Neural cell (in vitro differentiated cells): ENCODE results near the gene TOX4. TPM values are rescaled to one million over a fixed set of nuclear protein-coding genes. Genes with fewer than 3 reads are reported as not detected.
A peak's percentile ranks its signal among the peaks of the same experiment; 100 is the strongest.

Source experiments
- H2AFZ ChIP-seq: fragments of 200-600, 300-800 bp; sonication (generic), shearing (Covaris generic); 2 replicates; pipeline ENCODE4 v1.6.0; 2014; ENCODE audit warnings: low read depth, mild to moderate bottlenecking, antibody characterized with exemption, low read length, moderate library complexity
- H3F3A ChIP-seq: fragments of 200-600 bp; shearing (Covaris generic); 2 replicates; pipeline ENCODE4 v1.6.1; 2016; ENCODE audit warnings: mild to moderate bottlenecking, moderate library complexity, mixed read lengths, antibody characterized with exemption, low read length; ENCODE audit not compliant: insufficient read depth, poor library complexity, severe bottlenecking
- H3K27ac ChIP-seq: fragments of 200-600, 300-800 bp; sonication (generic), shearing (Covaris generic); 2 replicates; pipeline ENCODE4 v1.5.1; 2014; ENCODE audit warnings: mild to moderate bottlenecking, low read length, moderate library complexity
- H3K27me3 ChIP-seq: fragments of 300-800, 200-600 bp; sonication (generic), shearing (Covaris generic); 2 replicates; pipeline ENCODE4 v1.6.0; 2014; ENCODE audit warnings: mild to moderate bottlenecking, low read depth, low read length, moderate library complexity; ENCODE audit not compliant: insufficient read depth
- H3K36me3 ChIP-seq: fragments of 300-800, 200-600 bp; sonication (generic), shearing (Covaris generic); 2 replicates; pipeline ENCODE4 v1.5.1; 2014; ENCODE audit warnings: mild to moderate bottlenecking, antibody characterized with exemption, low read length, moderate library complexity; ENCODE audit not compliant: insufficient read depth
- H3K4me2 ChIP-seq: fragments of 300-800, 200-600 bp; sonication (generic), shearing (Covaris generic); 2 replicates; pipeline ENCODE4 v1.6.0; 2014; ENCODE audit warnings: mild to moderate bottlenecking, low read length
- H3K4me3 ChIP-seq: fragments of 300-800, 200-600 bp; sonication (generic), shearing (Covaris generic); 2 replicates; pipeline ENCODE4 v1.5.1; 2014; ENCODE audit warnings: mild to moderate bottlenecking, low read length, moderate library complexity
- H3K79me2 ChIP-seq: fragments of 200-600 bp; shearing (Covaris generic); replicated peaks from 2 replicates; pipeline ENCODE4 v1.6.0; 2014; ENCODE audit warnings: mild to moderate bottlenecking, low read length, moderate library complexity; ENCODE audit not compliant: insufficient read depth
- H3K9ac ChIP-seq: fragments of 300-800, 200-600 bp; sonication (generic), shearing (Covaris generic); 2 replicates; pipeline ENCODE4 v1.6.1; 2016; ENCODE audit warnings: mild to moderate bottlenecking, low read length, mixed read lengths
- H3K9me2 ChIP-seq: fragments of 200-600 bp; shearing (Covaris generic); 2 replicates; pipeline ENCODE4 v1.6.1; 2016; ENCODE audit warnings: mild to moderate bottlenecking, low read length, mixed read lengths; ENCODE audit not compliant: insufficient read depth
- H3K9me3 ChIP-seq: fragments of 200-600, 300-800 bp; sonication (generic), shearing (Covaris generic); 2 replicates; pipeline ENCODE4 v1.6.1; 2016; ENCODE audit warnings: mild to moderate bottlenecking, mixed run types, low read length, moderate library complexity, mixed read lengths
- H4K20me1 ChIP-seq: fragments of 200-600 bp; shearing (Covaris generic); 2 replicates; pipeline ENCODE4 v1.6.1; 2016; ENCODE audit warnings: mild to moderate bottlenecking, mixed run types; ENCODE audit not compliant: insufficient read depth
- CTCF ChIP-seq: fragments of 450-650 bp; IDR thresholded peaks from 2 replicates; pipeline ENCODE4 v1.5.1; 2014; ENCODE audit warnings: antibody characterized with exemption, mild to moderate bottlenecking, moderate library complexity; ENCODE audit not compliant: poor library complexity, severe bottlenecking
- EP300 ChIP-seq: fragments of 450-650 bp; conservative IDR thresholded peaks from 2 replicates; pipeline ENCODE4 v1.6.1; 2014; ENCODE audit warnings: antibody characterized with exemption, mild to moderate bottlenecking, moderate library complexity; ENCODE audit not compliant: poor library complexity, severe bottlenecking
- EZH2 ChIP-seq: fragments of 200-600, 300-800 bp; shearing (Covaris generic), sonication (generic); IDR thresholded peaks from 2 replicates; pipeline ENCODE4 v1.6.1; 2014; ENCODE audit warnings: antibody characterized with exemption, low read length, borderline replicate concordance, mild to moderate bottlenecking; ENCODE audit not compliant: insufficient read depth, poor library complexity, severe bottlenecking
- MXI1 ChIP-seq: fragments of 450-650 bp; conservative IDR thresholded peaks from 2 replicates; pipeline ENCODE4 v1.6.1; 2014; ENCODE audit warnings: antibody characterized with exemption, mild to moderate bottlenecking; ENCODE audit not compliant: poor library complexity, severe bottlenecking
- POLR2AphosphoS5 ChIP-seq: IDR thresholded peaks from 2 replicates; pipeline ENCODE4 v1.6.1; 2012
- RAD21 ChIP-seq: fragments of 450-650 bp; conservative IDR thresholded peaks from 2 replicates; pipeline ENCODE4 v1.6.1; 2014; ENCODE audit warnings: antibody characterized with exemption, mild to moderate bottlenecking, moderate library complexity
- REST ChIP-seq: IDR thresholded peaks from 2 replicates; pipeline ENCODE4 v1.6.1; 2012; ENCODE audit warnings: borderline replicate concordance
- SMC3 ChIP-seq: fragments of 450-650 bp; conservative IDR thresholded peaks from 2 replicates; pipeline ENCODE4 v1.6.1; 2014; ENCODE audit warnings: antibody characterized with exemption, mild to moderate bottlenecking, moderate library complexity; ENCODE audit not compliant: poor library complexity
- TAF1 ChIP-seq: IDR thresholded peaks from 2 replicates; pipeline ENCODE4 v1.6.1; 2012; ENCODE audit warnings: low read depth
- polyA plus RNA-seq: library from polyadenylated mRNA; depleted of rRNA; stranded (reverse); fragments of >200 nt; gene quantifications from 2 replicates; pipeline ENCODE4 v1.2.3, GENCODE V29; 2014

The TOX4 gene
- polyA plus RNA-seq, 1 donor from 2014 or later, result 56.8 TPM

- H3K4me2 ChIP-seq, result no peak overlapping the region
- no peaks in the 10 kb centered on the region for H4K20me1 ChIP-seq
- no peaks in the 10 kb centered on the region for H3K36me3 ChIP-seq
- TF ChIP-seq REST (no peak), RAD21 (no peak), POLR2AphosphoS5 (no peak), EP300 (no peak), SMC3 (no peak), MXI1 (no peak), CTCF (no peak), EZH2 (no peak), TAF1 (no peak)
- H3K79me2 ChIP-seq, result peaks cover 80% of the 10 kb centered on the region
- no peaks in the 10 kb centered on the region for H3F3A ChIP-seq
- H2AFZ ChIP-seq, result no peak overlapping the region
- no peak overlapping the region for H3K9ac ChIP-seq
- H3K9me2 ChIP-seq, result no peaks in the 10 kb centered on the region
- H3K9me3 ChIP-seq, result no peaks in the 10 kb centered on the region
- no peaks in the 10 kb centered on the region for H3K27me3 ChIP-seq
- no peak overlapping the region for H3K4me3 ChIP-seq
- H3K27ac ChIP-seq, result no peak overlapping the region
Measured at GRCh38 chr14:21449899-21450216, 27.1 kb upstream of the TOX4 start.

- no peaks in the 10 kb centered on the region for H3F3A ChIP-seq
- H3K9ac ChIP-seq, result peak overlapping the region; percentile 80
- no peak overlapping the region for H2AFZ ChIP-seq
- H4K20me1 ChIP-seq, result no peaks in the 10 kb centered on the region
- no peaks in the 10 kb centered on the region for H3K9me2 ChIP-seq
- H3K27ac ChIP-seq, result peak overlapping the region; percentile 87
- no peaks in the 10 kb centered on the region for H3K36me3 ChIP-seq
- H3K9me3 ChIP-seq, result no peaks in the 10 kb centered on the region
- no peaks in the 10 kb centered on the region for H3K27me3 ChIP-seq
- TF ChIP-seq CTCF (peak; percentile 44), EP300 (no peak), MXI1 (no peak), POLR2AphosphoS5 (no peak), TAF1 (no peak), REST (no peak)
- H3K4me2 ChIP-seq, result peak overlapping the region; percentile 79
- peaks cover 47% of the 10 kb centered on the region for H3K79me2 ChIP-seq
- H3K4me3 ChIP-seq, result peak overlapping the region; percentile 88
Measured at GRCh38 chr14:21454843-21455544, 22.0 kb upstream of the TOX4 start.
